ENCODE measurements around the gene TOR1B.
"Not testable (repeated sequence)": the region's sequence is repeated elsewhere in the genome, so short reads cannot be mapped to it uniquely, and the experiment has no call there.

The TOR1B gene

DNA sequence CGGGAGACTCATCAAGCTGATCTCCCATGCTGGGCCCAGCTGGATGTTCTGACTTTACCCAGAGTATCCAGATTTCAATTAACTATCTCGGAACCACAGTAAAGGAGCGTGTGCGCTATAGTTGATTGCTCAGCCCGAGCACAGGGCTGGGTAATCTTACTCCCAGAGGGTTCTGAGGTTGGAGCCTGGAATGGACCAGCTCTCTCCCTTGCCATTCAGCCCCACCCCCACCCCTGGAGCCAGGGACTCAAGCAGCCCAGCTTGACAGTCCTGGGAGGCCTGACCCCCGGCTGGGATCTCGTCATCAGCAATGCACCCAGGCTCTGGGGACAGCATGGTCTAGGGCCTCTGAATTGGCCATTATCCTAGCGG lies 26.4 kb upstream of the TOR1B start:
- DNase-seq (ENCODE audit: low read depth): no peak

DNA sequence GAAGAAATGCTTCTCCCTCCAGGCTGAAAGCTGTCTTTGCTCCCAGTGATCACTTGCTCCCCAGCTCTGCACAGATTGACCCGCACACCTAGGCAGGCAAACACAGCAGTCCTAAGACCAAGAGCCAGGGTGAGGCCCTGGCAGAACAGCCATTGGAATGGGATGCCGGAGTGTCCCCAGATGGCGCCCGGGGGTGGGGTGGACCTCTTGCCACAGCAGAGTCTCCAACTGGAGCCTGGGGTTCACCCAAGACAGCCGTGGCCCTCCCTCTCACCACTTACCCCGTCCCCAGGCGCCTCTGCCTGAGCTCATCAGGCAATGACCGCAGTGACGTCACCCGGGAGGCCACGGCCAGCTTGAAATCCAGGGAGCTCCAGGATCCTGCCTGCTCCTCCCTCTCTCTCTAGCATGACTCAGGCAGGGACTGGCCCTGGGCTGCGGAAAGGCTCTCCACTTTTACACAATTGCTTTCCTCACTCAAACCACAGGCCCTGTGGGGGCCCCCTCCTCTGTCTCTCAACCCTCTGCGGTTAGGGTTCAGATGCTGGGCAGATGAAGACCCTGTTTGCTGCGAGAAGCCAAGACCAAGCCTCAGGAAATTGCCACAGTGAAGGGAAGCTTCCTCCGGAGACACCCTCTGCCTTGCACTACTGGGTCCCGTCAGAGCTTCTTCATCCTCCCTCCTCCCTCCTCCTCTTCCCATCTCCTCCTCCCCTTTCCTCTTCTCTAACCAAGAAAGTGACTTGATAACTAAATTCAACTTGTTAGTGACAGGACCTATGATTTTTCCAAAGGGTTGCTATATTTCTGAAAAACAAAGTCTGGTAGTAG lies 25.8 kb upstream of the TOR1B start:
- peak; percentile 12 for DNase-seq (ENCODE audit: low read depth)

DNA sequence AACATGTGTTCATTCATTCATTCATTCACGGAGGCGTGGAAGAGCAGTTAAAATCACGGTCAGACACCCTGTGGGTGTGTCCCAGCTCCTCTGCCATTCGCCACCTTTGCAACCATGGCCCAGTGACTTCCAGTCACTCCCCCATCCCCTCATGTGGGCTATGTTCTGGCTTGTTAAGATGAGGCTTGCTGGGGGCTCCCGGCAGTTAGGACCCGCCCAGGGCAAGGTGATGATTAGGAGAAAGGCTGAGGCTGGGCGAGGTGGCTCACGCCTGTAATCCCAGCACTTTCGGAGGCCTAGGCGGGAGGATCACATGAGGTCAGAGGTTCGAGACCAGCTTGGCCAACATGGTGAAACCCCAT lies 25.2 kb upstream of the TOR1B start:
- no peak for DNase-seq (ENCODE audit: low read depth)

DNA sequence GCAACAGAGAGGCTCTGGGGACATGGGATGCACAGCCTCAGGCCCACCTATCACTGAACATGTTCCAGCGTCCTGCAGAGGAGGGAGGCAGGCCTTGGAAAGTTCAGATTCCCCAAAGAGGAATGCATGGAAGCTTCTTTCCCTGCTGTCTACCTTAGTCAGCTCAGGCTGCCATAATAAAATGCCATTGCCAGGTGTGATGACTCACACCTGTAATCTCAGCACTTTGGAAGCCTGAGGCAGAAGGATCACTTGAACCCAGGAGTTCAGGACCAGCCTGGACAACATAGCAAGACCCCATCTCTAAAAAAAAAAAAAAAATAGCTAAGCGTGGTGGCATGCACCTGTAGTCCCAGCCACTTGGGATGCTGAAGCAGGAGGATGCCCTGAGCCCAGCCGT lies 24.5 kb upstream of the TOR1B start:
- no peak for DNase-seq (ENCODE audit: low read depth)

DNA sequence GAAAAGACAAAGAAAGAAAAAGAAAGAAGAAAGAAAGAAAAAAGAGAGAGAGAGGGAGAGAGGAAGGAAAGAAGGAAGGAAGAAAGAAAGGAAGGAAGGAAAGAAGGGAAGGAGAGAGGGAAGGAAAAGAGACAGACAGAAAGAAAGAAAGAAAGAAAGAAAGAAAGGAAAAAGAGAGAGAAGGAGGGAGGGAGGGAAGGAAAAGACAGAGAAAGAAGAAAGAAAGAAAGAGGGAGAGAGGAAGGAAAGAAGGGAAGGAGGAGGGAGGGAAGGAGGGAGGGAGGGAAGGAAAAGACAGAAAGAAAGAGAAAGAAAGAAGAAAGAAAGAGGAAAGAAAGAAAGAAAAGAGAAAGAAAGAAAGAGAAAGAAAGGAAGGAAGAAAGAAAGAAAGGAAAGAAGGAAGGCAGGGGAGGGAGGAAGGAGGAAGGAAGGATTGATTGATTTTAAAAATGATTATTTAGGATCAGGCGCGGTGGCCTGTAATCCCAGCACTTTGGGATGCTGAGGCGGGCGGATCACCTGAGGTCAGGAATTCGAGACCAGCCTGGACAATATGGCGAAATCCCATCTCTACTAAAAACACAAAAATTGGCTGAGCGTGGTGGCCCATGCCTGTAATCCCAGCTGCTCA lies 23.3 kb upstream of the TOR1B start:
- DNase-seq (ENCODE audit: low read depth): no peak

DNA sequence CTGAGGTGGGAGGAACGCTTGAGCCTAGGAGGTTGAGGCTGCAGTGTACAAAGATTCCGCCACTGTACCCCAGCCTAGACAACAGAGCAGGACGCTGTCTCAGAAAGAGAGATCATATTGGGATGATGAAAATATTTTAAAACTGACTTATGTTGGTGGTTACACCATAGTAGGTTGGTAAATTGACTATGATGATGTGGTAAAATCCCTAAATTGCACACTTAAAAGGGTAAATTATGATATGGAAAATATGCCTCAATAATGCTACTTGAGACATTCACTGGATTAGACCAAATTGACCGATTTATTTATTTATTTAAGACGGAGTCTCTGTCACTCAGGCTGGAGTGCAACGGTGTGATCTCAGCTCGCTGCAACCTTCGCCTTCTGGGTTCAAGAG lies 21.9 kb upstream of the TOR1B start:
- no peak for DNase-seq (ENCODE audit: low read depth)

DNA sequence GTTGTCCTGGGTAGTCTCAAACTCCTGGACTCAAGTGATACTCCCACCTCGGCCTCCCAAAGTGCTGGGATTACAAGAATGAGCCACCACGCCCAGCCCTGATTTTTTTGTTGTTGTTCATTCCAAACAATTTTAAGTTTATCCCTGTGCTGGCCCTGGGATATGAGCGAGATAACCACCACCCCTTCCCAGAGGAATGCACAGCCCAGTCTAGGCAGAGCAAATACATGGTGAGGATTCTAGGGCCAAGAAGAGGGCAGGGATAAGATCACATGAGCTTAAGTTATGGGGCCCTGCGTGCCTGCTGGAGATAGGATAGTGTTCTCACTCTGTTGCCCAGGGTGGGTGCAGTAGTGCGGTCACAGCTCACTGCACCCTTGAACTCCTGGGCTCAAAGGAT lies 21.0 kb upstream of the TOR1B start:
- DNase-seq (ENCODE audit: low read depth): no peak

DNA sequence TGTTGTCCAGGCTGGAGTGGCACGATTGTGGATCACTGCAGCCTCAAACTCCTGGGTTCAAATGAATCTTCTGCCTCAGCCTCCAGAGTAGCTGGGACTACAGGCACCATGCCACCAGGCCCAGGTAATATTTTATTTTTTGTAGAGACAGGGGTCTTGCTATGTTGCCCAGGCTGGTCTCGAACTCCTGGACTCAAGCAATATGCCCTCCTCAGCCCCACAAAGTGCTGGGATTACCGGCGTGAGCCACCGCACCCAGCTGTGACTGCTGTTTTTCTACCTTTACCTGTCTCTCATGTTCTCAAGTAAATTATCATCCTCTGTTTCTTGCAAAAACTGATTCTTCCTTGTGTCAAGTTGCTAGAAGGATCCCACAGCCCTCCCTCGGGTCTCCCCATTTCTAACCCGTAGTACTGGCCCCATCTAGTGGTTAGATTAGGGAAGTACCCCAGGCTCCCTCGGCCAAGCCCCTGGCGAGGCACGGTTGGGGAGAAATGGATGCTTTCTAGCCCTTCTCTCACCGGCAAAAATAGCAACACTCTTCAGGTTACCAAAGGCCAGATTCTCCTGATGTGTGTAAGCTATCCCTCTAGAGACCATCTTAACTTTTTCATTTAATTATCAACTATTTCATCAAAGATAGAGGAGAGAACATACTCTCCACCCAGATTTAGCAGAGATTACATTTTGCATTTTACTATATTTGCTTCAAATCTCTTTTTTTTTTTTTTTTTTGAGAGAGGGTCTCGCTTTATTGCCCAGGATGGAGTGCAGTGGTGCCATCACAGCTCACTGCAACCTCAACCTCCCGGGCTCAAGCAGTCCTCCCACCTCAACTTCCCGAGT lies 19.2 kb upstream of the TOR1B start:
- peak; percentile 43 for DNase-seq (ENCODE audit: low read depth)

DNA sequence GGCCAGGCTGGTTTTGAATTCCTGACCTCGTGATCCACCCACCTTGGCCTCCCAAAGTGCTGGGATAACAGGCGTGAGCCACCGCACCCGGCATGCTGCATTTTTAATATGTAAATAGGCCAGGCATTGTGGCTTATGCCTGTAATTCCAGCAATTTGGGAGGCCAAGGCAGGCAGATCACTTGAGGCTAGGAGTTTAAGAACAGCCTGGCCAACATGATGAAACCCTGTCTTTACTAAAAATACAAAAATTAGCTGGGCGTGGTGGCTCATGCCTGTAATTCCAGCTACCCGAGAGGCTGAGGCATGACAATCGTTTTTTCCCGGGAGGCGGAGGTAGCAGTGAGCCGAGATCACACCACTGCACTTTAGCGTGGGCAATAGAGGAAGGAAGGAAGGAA lies 18.0 kb upstream of the TOR1B start:
- not testable (repeated sequence) for DNase-seq (ENCODE audit: low read depth)

DNA sequence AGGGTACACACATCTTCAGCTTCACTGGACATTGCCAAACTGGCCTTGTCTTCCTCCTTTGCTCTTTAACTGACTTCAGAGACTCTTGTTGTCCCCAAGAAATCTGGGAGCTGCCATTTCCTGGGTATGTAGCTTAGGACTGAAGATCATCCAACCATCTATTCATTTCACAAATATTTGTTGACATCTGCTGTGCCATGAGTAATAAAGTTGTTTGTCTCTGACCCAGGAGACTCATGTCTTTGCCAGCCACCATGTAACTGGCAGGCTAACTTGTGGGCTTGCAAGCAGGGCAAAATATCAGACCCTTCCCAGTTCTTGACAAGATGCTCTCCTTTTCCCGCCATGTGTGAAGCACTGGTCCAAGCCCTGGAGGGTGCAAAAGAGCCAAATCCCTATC lies 17.1 kb upstream of the TOR1B start:
- no peak for DNase-seq (ENCODE audit: low read depth)

DNA sequence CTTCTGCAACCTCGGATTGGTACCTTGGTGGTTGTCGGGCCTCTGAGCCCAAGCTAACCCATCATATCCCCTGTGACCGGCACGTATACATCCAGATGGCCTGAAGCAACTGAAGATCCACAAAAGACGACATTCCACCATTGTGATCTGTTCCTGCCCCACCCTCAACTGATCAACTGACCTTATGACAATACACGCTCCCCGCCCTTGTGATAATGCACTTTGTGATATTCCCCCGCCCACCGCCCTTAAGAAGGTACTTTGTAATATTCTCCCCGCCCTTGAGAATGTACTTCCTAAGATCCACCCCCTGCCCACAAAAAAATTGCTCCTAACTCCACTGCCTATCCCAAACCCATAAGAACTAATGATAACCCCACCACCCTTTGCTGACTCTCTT lies 16.5 kb upstream of the TOR1B start:
- DNase-seq (ENCODE audit: low read depth): no peak

DNA sequence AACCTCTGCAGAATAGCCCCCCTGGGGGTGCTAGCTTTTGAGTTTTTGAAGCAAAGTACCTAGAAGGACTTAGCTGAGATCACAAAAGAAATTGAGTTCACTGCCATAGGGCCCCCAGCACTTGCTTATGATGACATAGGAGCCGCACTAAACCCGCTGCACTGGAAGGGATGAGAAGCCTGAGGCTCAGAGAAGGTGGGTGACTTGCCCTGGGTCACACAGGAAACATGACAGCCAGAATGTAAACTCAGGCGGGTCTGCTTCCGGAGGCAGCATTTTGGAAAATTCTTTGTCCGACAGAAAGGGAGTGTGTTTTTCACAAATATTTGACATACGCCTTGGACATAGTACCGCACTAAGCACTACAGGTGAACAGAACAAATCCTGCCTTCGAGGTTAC lies 8.4 kb upstream of the TOR1B start:
- no peak for DNase-seq (ENCODE audit: low read depth)

DNA sequence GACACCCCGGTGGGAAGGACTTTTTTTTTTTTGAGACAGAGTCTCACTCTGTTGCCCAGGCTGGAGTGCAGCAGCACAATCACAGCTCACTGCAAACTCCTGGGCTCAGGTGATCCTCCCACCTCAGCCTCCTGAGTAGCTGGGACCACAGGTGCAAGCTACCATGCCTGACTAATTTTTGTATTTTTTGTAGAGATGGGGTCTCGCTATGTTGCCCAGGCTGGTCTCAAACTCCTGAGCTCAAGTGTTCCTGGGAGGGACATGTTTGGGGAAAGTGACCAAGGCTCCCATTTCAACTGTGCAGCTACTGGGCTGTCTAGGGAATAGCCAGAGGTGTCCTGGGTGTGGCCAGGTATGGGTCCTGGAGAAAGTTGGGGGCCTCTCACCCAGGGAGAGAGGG lies 7.0 kb upstream of the TOR1B start:
- not testable (repeated sequence) for DNase-seq (ENCODE audit: low read depth)

DNA sequence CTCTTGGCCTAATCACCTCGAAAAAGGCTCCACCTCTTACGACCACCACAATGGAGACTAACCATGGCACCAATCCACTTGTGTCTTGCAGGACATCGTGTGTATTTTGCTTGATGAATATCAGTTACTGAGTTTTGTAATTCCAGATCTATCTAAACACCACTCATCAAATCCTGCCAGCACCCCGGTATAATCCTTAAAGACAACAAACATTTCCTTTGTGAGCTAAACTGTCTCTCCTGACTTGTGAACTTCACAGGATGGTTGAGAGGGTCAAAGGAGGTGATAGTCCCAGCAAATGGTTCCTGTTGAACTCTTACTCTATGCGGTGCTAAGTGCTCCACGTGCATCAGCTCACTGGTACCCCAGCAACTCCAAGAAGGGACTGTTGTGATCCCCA lies 4.0 kb upstream of the TOR1B start:
- DNase-seq (ENCODE audit: low read depth): no peak

DNA sequence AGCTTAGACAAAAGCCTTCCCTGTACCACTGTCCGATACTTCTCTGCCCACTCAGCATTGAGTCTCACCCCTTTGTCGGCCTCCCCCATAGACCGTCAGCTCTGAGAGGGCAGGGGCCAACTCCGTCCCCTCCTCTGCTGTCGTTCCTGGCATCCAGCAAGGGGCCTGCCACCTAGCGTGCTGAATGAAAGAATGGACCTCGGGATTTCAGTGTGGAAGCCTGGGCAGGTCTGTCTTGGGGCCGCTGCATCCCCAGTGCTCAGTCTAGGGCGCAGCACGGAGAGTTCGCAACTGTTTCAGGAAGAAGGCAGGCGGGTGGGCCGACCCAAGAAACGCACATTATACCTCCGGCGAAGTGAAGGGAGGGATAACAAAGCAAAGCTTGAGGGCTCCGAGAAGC lies 1.5 kb upstream of the TOR1B start:
- no peak for DNase-seq (ENCODE audit: low read depth)

DNA sequence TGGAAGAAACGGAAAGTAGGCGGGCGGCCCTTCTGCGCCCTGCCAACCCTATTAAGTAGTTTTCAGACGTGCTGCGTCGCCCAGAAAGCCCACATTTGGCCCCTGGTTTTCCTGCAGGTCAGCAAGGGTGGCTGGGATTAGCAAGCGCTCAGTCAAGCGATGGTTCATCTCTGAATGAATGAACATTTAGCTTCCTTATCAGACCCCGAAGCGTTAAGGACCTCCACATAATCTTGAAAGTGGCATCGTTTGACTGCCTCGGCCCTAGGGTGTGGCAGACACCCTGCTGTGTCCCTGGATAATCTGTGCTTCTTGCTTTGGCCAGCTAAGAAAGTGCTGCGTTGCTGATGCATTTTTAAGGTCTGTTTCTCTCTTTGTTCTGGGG lies 684 bp downstream of the TOR1B start:
- no peak for DNase-seq (ENCODE audit: low read depth)

DNA sequence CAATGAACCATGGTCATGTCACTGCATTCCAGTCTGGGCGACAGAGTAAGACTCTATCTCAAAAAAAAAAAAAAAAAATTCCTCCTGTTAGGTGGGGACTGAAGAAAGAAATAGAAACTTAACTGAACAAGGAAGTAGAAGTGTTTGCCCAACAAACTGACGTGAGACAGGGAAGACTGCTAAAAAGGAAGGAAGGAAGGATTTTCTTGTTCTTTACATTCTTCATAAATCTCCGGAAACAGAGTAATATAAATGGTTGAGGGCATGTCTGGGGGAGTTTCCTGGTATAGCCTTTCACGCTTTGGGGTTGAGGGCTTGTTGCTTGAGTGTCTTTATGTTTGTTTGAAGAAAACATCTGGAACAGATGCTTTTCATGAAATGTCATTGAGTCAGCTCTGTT lies 3.1 kb downstream of the TOR1B start:
- DNase-seq (ENCODE audit: low read depth): no peak

DNA sequence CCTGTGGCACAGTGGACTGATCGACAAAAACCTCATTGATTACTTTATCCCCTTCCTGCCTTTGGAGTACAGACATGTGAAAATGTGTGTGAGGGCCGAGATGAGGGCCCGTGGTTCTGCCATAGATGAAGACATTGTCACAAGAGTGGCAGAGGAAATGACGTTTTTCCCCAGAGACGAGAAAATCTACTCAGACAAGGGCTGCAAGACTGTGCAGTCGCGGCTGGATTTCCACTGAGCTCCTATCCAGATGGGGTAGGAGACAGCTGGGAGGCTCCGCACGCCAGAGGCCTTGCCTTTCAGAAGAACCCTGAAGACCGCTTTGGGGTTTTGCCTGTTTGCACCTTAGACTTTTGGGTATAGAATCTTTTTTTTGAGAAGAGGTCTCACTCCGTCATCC lies 6.4 kb downstream of the TOR1B start:
- no peak for DNase-seq (ENCODE audit: low read depth)

DNA sequence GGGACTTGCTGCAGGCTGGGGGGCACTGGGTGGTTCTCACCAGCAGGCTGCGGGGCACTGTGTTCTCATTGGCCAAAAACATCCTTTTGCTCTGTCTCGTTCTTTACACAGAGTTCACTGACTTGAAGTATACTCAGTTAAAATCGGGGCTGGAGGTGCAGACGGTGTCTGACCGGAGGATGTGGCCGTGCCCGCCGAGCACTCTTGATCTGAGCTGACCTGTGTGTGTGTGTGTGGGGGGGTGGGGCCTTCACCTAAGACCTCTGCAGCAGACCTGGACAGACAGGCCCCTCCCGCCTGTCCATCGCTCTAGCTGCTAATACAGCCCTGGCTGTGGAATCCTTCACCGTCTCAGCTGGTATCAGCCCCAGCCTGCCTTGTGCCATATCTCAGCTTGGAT lies 7.1 kb downstream of the TOR1B start:
- DNase-seq (ENCODE audit: low read depth): no peak

DNA sequence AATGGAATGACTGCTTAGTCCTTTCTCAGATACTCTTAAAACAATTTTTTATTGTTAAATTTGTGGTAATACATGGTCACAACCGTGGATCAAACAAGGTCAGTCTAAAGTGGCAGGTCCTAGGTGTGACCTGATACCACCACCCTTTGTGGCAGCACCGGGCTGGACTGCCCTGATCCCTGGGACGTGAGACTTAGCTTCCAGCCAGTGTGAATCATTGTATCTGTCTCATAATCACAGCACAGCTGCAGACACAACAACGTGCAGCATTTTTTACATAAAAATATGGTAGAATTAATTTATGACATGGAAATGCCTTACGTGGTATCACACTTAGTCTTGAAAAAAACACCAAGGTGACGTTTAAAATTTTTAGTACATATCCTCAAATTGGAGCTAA lies 7.8 kb downstream of the TOR1B start:
- no peak for DNase-seq (ENCODE audit: low read depth)

DNA sequence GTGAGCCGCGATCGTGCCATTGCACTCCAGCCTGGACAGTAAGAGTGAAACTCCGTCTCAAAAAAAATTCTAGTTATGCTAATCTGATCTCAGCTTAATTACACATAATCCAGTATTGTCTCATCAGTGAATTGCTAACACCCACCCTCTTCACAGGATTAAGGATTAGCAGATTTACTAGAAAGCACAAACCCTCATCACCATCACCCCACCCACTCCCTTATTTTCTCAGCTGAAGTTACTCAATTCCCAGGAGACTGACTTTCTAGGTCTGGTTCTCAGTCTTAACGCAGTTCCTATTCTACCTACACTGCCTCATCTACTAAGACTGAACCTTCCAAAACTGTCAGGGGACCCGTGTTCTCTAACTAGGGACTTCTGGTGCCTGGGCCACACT lies 9.0 kb downstream of the TOR1B start:
- DNase-seq (ENCODE audit: low read depth): no peak

DNA sequence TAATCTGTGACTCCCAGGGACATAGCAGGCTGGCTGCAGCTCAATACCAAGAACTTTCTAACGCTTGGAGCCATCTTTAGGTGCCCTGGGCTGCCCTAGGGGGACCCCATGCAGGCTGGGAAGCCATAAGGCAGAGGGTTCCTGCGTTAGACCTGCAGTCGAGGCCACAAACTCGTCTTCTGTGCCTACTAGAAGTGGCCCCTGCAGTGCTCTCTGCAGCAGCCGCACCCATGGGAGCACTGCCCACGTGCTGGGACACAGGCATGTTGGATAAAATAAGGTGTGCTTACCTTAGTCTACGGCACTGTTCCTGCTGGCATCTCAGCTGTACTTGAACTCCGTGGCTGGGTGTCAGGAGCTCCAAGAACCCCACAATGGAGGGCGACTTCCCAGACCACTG lies 9.4 kb downstream of the TOR1B start:
- DNase-seq (ENCODE audit: low read depth): no peak

DNA sequence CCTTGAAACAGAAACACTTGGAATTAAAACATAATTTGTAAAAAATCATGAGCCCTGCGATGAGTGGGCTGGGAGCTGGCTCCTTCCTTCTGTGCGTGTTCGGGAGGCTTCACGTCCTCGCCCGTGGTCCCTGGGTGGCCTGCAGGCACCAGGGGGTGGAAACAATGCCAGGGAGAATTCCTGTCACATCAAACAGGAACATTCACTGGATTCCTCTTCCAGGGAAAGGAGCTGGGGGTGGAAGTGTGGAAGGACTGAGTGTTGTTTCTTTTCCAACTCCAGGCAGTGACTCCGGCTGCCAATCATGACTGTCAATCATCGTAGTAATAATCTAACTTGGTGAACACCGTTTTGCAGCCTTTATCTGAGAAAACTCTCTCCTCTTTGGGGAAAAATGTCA lies 10.7 kb downstream of the TOR1B start:
- no peak for DNase-seq (ENCODE audit: low read depth)
